Esophagus muscularis mucosa (tissue), 4 donors: ENCODE data around the gene ATP6V1B1. TPM values are rescaled to one million over a fixed set of nuclear protein-coding genes. Genes with fewer than 3 reads are reported as not detected.

Experiments
- DNase-seq: peaks from one replicate; pipeline ENCODE4 v3.0.0-alpha.2; 2017; ENCODE audit errors: extremely low spot score
- H3K27ac ChIP-seq, 4 donors: fragments of 200-600 bp; sonication (generic); replicated peaks in 1 of 4; 1 replicate in 3 of 4; 2 replicates in 1 of 4; pipeline ENCODE4 v1.5.1; 2016 to 2019; ENCODE audit warnings: mild to moderate bottlenecking in 1 of 4
- H3K27me3 ChIP-seq, 4 donors: fragments of 200-600 bp; sonication (generic); one replicate each; pipeline versions ENCODE4 v1.5.1 to v1.6.0; 2016 to 2019
- H3K36me3 ChIP-seq, 4 donors: fragments of 200-600 bp; sonication (generic); one replicate each; pipeline ENCODE4 v1.5.1; 2016 to 2019
- H3K4me1 ChIP-seq, 4 donors: fragments of 200-600 bp; sonication (generic); one replicate each; pipeline ENCODE4 v1.5.1; 2016 to 2019
- H3K4me3 ChIP-seq, 4 donors: fragments of 200-600 bp; sonication (generic); 1 replicate in 2 of 4; 2 replicates in 2 of 4; pipeline ENCODE4 v1.5.1; 2016 to 2019; ENCODE audit warnings: mild to moderate bottlenecking in 4 of 4, moderate library complexity in 1 of 4
- H3K9me3 ChIP-seq, 4 donors: fragments of 200-600 bp; sonication (generic); 1 replicate in 3 of 4; 2 replicates in 1 of 4; pipeline ENCODE4 v1.5.1; 2016 to 2019
- CTCF ChIP-seq, 3 experiments: fragments of 200-600 bp in 2 of 3; fragments of 450-650 bp in 1 of 3; sonication (generic) in 2 of 3; IDR thresholded peaks; one replicate each; pipeline ENCODE4 v1.5.1; 2017 to 2019; ENCODE audit warnings: antibody characterized with exemption in 3 of 3, mild to moderate bottlenecking in 2 of 3, moderate library complexity in 1 of 3
- EP300 ChIP-seq: sonication (generic); formaldehyde crosslinking; IDR thresholded peaks from one replicate; pipeline ENCODE4 v1.6.1; 2017; ENCODE audit warnings: antibody characterized with exemption
- POLR2A ChIP-seq: fragments of 450-650 bp; IDR thresholded peaks from one replicate; pipeline ENCODE4 v1.6.1; 2017; ENCODE audit warnings: antibody characterized with exemption, moderate library complexity, mild to moderate bottlenecking, low read depth
- POLR2AphosphoS5 ChIP-seq, 2 donors: sonication (generic); formaldehyde crosslinking; IDR thresholded peaks; one replicate each; pipeline ENCODE4 v1.6.1; 2017; ENCODE audit warnings: antibody characterized with exemption in 2 of 2
- WGBS: methylation state at CpG from one replicate; pipeline ENCODE4 v1.1.5; 2018; 5-methylcytosine and 5-hydroxymethylcytosine counted together
- intact Hi-C: fragments of 100-400 bp; cut with DNase I; formaldehyde crosslinking; loops from one replicate; pipeline ENCODE4 v1.15.1; 2023
- total RNA-seq, 4 donors: library from RNA; depleted of rRNA; stranded (reverse); fragments of >200 nt; gene quantifications; one replicate each; pipeline versions ENCODE4 v1.1.0 to v1.2.1, GENCODE V29; 2016

ATP6V1B1 gene
- total RNA-seq, 4 donors from 2014 or later, result 0.83 to 1.6 TPM; not detected in 2

- WGBS, result 69% methylated on average over 5 of the region's 5 CpGs
Observed at GRCh38 chr2:70892750-70893149, 43.0 kb upstream of the ATP6V1B1 start.

GRCh38 chr2:70893186-70893585 is 42.5 kb upstream of the ATP6V1B1 start:
- TF ChIP-seq CTCF (IDR thresholded peaks at IDR 0.05) (no peak), POLR2AphosphoS5 (IDR thresholded peaks at IDR 0.05) (no peak), POLR2A (no peak), EP300 (no peak)
- intact Hi-C loops, result no loop called here
- no peak overlapping the region for H3K4me3 ChIP-seq
- peaks cover 0 to 96% (median 25%) of the 10 kb centered on the region in 4 donors for H3K27me3 ChIP-seq
- no peak overlapping the region for H3K27ac ChIP-seq
- peaks cover 12 to 23% (median 13%) of the 10 kb centered on the region in 4 donors for H3K4me1 ChIP-seq
- no peaks in the 10 kb centered on the region for H3K36me3 ChIP-seq
- H3K9me3 ChIP-seq, result no peaks in the 10 kb centered on the region
- DNase-seq, result no peak
- WGBS, result 53% methylated on average over 2 of the region's 2 CpGs

More at GRCh38 chr2:70892750-70893149, 43.0 kb upstream of the ATP6V1B1 start:
- H3K4me1 ChIP-seq, result peaks cover 17 to 25% (median 18%) of the 10 kb centered on the region in 4 donors
- H3K4me3 ChIP-seq, result no peak overlapping the region
- TF ChIP-seq EP300 (no peak), POLR2A (no peak), CTCF (IDR thresholded peaks at IDR 0.05) (no peak)
- H3K27me3 ChIP-seq, result peaks cover 0 to 96% (median 25%) of the 10 kb centered on the region in 4 donors
- intact Hi-C loops, result no loop called here
- H3K36me3 ChIP-seq, result no peaks in the 10 kb centered on the region
- H3K9me3 ChIP-seq, result no peaks in the 10 kb centered on the region
- no peak overlapping the region for H3K27ac ChIP-seq
- DNase-seq, result no peak

GRCh38 chr2:70894765-70895164 is 40.9 kb upstream of the ATP6V1B1 start:
- Histone ChIP-seq H3K4me1 (peaks cover 5 to 19% (median 6%) of the 10 kb centered on the region in 4 donors), H3K4me3 (no peak overlapping the region), H3K27ac (no peak overlapping the region), H3K27me3 (peaks cover 0 to 96% (median 26%) of the 10 kb centered on the region in 4 donors), H3K9me3 (no peaks in the 10 kb centered on the region), H3K36me3 (no peaks in the 10 kb centered on the region)
- WGBS, result 90% methylated on average over 2 of the region's 4 CpGs
- TF ChIP-seq POLR2A (no peak), EP300 (no peak), CTCF (IDR thresholded peaks at IDR 0.05) (no peak), POLR2AphosphoS5 (IDR thresholded peaks at IDR 0.05) (no peak)
- intact Hi-C loops, result no loop called here
- DNase-seq, result no peak

- Histone ChIP-seq H3K27me3 (peaks cover 0 to 96% (median 29%) of the 10 kb centered on the region in 4 donors), H3K36me3 (no peaks in the 10 kb centered on the region), H3K9me3 (no peaks in the 10 kb centered on the region), H3K4me3 (no peak overlapping the region), H3K4me1 (peaks cover 8 to 23% (median 11%) of the 10 kb centered on the region in 4 donors), H3K27ac (no peak overlapping the region)
- 77% methylated on average over 3 of the region's 3 CpGs for WGBS
- no peak for DNase-seq
- intact Hi-C loops, result no loop called here
- TF ChIP-seq CTCF (IDR thresholded peaks at IDR 0.05) (no peak), EP300 (no peak), POLR2A (no peak), POLR2AphosphoS5 (IDR thresholded peaks at IDR 0.05) (no peak)
Observed at GRCh38 chr2:70895249-70895648, 40.5 kb upstream of the ATP6V1B1 start.
